Endothelial cell of hepatic sinusoid (primary cell): Measurements from ENCODE around the gene SLC25A10.

Experiments
- in situ Hi-C: cut with HindIII; loops from 2 replicates; pipeline ENCODE4 v1.10.0; 2017; ENCODE audit warnings: low sequenced_read_pairs

The SLC25A10 gene

DNA sequence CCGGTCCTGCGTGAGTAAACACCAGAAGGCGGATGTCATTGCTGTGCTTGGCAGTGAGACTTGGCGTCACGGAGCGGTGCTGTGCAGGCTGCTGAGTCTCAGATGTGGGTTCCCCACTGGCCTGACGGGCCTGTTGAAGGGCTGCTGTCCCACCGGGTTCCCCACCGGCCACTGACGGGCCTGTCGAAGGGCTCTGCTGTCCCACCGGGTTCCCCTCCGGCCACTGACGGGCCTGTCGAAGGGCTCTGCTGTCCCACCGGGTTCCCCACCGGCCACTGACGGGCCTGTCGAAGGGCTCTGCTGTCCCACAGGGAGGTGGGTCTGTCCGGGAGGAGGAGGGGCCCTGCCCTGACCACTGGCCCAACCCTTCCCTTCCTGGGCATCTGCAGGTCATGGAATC, 25.5 kb upstream of the SLC25A10 start:
- in situ Hi-C loops: loop anchor here (5.0 kb wide), 1 partner anchor 109 kb away; no protein-coding TSS in a partner anchor

DNA sequence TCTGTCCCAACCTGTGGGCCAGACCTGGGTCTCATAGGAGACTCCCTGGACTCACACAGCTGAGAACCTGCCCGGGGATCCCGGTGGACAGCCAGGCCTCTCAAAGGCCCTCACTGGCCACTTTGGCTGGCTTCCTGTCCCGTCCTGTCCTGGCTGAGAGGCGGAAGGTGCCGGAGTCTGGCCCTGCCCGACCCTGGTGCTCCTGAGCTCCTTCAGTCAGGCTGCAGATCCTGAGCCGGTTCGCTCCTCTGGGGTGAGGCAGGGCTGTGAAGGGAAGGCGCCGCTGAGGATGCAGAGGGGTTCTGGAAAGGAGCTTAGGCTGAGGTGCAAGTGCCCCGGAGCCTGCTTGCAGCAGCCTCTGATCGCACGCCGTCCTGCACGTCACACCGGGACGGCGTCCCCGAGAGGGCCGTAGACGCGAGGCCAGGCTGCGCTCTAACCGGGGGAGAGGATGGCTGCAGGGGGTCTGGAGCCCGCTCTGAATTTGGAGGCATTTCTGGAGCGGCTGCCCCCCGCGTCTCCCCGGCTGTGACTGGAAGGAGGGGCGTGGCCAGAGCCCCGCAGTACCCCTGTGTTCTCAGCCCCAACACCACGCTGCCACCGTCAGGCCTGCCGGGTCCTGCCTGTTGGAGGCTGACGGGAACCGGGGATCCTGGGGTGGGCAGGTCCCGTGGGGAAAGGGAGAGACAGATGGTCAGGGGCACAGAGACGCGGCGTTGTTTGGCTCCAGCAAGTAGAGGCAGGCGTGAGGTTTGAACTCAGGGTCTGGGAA, 24.1 kb upstream of the SLC25A10 start:
- in situ Hi-C loops: loop anchor here (5.0 kb wide), 1 partner anchor 111 kb away; no protein-coding TSS in a partner anchor

DNA sequence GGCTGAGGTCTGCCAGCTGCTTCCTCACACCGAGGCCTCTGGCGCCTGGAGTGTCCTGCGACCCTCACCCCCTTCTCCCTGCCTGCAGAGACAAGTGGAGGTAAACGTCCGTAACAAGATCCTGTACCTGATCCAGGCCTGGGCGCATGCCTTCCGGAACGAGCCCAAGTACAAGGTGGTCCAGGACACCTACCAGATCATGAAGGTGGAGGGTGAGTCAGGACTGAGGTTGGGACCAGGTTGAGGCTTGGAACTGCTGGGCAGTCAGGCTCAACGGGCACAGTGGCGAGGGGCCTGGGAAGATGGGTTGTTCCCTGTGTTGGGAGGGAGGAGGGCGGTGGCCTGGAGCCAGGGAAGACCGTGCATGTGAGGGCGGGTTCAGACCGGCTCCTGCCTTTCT, 23.5 kb upstream of the SLC25A10 start:
- in situ Hi-C loops: loop anchor here (5.0 kb wide), 1 partner anchor 111 kb away; no protein-coding TSS in a partner anchor

DNA sequence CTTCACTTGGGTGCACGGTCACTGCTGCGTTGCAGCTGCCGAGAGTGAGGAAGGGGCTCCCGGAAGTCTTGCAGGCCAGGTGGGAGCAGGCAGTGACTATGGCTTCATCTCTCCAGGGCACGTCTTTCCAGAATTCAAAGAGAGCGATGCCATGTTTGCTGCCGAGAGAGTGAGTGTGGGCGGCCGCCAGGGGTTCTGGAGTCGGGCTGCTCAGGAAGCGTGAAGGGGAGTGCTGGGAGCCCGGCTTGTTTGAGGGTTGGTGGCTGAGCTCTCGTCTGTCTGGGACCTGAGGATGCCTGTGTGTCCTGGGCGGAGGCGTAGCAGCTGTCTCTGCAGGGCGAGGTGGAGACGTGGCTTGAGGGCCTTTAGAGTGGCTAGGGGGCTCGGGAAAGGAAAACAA, 22.0 kb upstream of the SLC25A10 start:
- in situ Hi-C loops: no loop called here

DNA sequence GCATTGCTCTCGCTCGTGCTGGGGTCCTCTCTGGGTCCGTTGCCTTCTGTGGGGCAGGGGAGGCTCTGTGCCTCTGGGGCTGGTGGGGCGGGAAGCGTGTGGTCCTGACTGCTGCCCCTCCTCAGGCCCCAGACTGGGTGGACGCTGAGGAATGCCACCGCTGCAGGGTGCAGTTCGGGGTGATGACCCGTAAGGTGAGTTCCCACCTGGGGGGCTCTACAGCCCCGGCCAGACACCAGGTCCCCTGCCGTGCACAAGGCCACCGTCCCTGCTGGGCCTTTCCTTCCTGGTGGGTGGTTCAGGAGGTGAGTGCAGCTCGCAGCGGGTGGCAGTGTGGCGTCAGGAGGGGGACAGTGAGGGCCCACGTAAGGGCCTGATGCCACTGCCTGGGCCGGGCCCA, 21.5 kb upstream of the SLC25A10 start:
- in situ Hi-C loops: no loop called here

DNA sequence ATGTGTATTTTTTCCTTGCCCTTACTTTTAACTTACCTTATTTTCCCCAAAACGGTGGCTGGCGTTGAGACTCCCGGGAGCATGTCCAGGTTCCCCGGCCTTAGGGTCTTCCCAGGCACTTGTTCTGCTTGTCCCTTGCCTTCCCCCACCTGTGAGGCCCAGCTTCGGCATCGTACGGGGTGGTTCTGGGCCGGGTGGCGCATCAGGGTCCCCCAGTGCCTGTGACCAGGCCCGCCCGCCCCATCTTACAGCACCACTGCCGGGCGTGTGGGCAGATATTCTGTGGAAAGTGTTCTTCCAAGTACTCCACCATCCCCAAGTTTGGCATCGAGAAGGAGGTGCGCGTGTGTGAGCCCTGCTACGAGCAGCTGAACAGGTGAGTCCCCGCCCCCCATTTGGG, 20.9 kb upstream of the SLC25A10 start:
- in situ Hi-C loops: no loop called here

DNA sequence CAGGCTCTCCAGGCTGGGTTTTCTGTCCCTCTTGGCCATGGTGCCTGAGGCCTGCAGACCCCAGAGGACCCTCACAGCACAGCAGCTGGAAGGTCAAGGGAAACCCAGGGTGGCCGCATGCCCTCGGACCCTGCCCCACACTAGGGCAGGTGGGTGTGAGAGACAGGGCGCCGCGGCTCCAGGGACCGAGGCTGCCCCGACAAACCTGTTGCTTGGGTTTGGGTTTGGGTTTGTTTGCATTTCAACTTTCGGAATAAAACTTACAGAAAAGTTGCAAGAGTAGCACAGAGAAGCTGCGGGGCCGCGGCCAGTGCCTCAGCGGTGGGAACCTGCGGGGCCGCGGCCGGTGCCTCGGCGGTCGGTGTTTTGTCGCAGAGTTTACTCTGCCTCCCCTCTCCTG, 20.5 kb upstream of the SLC25A10 start:
- in situ Hi-C loops: no loop called here

DNA sequence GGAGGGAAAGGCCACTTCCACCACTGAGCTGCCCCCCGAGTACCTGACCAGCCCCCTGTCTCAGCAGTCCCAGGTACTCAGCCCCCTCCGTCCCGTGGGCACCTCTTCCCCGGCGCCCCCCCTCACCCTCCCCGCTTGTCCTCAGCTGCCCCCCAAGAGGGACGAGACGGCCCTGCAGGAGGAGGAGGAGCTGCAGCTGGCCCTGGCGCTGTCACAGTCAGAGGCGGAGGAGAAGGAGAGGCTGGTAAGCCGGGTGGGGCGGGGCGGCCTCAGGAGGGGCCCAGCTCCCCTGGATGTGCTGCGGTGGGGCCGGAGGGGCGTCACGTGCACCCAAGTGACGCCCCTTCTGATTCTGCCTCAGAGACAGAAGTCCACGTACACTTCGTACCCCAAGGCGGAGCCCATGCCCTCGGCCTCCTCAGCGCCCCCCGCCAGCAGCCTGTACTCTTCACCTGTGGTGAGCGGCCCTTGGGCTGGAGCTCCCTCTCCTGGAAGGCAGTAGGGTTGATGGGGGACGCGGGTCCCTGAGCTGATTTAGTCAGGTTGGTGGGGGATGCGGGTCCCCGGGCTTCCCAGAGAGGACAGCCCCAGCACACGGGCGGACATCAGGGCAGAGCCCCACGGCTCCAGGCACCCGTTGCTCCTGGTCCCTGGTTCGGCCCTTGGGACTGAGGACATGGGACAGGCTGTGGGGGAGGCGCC, 18.4 kb upstream of the SLC25A10 start:
- in situ Hi-C loops: no loop called here

DNA sequence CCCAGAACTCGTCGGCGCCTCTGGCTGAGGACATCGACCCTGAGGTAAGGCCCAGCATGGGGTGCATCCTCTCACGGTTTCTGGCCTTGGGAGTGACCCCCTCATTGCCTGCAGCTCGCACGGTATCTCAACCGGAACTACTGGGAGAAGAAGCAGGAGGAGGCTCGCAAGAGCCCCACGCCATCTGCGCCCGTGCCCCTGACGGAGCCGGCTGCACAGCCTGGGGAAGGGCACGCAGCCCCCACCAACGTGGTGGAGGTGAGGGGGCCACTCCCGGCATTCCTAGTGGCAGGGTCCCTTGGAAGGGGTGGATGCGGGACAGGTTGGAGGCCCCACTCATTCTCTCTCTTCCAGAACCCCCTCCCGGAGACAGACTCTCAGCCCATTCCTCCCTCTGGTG, 17.3 kb upstream of the SLC25A10 start:
- in situ Hi-C loops: no loop called here

DNA sequence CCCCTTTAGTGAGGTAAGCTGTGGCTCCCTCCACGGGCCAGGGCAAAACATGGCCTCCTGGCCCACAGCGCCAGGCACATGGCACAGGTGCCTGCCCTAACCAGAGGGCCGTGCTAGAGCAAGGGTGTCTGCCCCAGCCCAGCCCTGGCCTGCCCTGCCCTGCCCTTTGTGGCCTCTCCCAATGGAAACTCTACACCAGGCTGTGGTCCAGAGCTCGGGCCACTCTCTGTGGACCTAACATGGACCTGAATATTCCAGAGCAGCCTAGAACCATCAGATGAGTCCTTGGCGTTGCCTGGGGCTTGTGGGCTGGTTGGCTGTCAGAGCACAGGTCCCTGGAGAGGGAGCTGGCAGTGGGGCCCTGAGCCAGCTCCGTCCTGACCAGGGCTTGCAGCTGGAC, 16.9 kb upstream of the SLC25A10 start:
- in situ Hi-C loops: no loop called here

DNA sequence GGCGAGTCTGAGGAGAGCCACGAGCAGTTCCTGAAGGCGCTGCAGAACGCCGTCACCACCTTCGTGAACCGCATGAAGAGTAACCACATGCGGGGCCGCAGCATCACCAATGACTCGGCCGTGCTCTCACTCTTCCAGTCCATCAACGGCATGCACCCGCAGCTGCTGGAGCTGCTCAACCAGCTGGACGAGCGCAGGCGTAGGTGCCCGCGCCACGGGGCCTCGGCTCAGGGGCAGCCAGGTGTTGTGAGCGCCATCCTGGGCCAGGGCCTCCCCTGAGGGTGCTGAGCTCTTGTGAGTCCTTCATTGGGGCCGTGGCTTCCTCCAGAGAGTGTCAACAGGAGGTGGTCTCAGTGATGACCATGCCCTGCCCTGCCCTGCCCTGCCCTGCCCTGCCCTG, 16.3 kb upstream of the SLC25A10 start:
- in situ Hi-C loops: no loop called here

DNA sequence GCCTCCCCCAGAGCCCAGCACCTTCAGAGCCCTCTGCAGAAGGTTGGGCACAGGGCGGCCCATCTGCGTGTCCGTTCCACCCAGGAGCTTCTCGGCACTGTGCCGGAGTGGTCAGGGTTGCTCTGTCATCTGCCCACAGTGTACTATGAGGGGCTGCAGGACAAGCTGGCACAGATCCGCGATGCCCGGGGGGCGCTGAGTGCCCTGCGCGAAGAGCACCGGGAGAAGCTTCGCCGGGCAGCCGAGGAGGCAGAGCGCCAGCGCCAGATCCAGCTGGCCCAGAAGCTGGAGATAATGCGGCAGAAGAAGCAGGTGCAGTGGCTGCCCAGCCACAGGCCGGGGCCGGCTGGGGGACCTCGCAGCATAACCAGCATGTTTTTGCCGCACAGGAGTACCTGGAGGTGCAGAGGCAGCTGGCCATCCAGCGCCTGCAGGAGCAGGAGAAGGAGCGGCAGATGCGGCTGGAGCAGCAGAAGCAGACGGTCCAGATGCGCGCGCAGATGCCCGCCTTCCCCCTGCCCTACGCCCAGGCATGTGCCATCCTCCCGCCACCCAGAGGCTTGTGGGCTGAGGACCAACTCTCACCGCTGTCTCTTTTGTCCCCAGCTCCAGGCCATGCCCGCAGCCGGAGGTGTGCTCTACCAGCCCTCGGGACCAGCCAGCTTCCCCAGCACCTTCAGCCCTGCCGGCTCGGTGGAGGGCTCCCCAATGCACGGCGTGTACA, 15.7 kb upstream of the SLC25A10 start:
- in situ Hi-C loops: no loop called here

DNA sequence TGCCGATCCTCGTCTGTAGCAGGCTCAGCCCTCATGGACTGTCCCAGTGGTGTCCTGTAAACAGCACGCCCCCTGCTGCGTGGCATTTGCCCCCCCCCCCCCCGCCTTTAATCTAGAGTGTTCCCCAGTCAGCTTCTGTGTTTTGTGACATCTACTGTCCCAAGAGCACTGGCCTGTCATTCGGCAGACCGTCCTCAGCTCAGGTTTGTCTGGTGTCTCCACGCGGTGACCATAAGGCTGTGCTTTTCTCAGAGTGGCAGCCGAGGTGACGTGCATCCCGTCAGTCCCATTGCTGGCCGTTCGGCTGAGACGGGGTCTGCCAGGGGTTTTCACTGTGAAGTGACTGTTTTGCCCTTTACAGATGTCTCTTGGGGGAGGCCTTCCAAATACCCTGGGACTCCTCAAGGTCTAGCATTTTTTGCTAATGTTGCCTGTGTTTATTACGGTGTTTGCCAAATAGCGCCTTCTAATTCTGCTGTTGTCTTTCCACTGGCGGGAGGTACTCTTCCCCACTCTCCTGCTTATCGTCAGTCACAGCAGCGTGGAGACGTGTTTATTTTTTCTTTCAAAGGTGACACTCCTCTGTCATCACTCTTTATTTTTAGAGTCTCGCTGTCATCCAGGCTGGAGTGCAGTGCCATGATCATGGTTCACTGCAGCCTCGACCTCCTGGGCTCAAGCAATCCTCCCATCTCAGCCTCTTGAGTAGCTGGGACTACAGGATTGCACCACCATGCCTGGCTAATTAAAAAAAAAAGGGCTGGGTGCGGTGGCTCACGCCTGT, 14.6 kb upstream of the SLC25A10 start:
- in situ Hi-C loops: no loop called here

DNA sequence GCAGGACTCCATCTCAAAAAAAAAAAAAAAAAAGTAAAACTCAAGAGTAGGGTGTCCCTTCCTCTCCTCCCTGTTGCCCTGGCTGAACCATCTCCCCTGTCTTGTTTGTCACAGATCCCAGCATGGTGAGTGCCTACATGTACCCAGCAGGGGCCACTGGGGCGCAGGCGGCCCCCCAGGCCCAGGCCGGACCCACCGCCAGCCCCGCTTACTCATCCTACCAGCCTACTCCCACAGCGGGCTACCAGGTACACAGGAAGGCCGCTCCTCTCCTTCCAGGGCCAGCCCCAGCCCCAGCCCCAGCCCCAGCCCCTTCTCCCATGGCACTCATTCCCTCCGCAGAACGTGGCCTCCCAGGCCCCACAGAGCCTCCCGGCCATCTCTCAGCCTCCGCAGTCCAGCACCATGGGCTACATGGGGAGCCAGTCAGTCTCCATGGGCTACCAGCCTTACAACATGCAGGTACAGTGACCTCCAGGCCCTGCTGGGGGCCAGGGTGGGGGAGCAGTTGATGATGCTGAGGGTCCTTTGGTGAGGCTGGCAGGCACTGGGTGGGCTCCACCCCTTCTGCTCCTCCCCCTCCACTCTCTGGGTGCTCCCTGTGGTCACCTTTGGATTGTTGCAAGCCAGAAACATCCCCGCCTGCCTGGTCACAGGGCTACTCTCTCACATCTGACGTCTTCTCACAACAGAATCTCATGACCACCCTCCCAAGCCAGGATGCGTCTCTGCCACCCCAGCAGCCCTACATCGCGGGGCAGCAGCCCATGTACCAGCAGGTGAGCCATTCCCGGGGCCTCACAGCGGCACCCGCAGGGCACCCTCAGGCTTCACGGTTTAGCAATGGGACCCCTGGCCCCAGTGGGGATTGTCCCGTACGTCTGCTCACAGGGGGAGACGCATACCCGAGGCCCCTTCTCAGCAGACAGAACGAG, 11.5 kb upstream of the SLC25A10 start:
- in situ Hi-C loops: no loop called here

DNA sequence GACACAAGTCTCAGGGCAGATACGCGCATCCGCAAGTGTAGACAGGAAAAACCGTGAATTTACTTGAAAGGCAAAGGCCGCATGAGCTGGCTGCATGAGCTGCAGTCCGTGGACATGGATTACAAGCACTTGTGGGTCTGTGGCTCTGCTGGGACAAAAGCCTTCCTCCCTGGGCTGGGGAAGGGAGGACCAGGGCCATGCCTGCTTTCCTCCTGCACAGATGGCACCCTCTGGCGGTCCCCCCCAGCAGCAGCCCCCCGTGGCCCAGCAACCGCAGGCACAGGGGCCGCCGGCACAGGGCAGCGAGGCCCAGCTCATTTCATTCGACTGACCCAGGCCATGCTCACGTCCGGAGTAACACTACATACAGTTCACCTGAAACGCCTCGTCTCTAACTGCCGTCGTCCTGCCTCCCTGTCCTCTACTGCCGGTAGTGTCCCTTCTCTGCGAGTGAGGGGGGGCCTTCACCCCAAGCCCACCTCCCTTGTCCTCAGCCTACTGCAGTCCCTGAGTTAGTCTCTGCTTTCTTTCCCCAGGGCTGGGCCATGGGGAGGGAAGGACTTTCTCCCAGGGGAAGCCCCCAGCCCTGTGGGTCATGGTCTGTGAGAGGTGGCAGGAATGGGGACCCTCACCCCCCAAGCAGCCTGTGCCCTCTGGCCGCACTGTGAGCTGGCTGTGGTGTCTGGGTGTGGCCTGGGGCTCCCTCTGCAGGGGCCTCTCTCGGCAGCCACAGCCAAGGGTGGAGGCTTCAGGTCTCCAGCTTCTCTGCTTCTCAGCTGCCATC, 10.6 kb upstream of the SLC25A10 start:
- in situ Hi-C loops: no loop called here

DNA sequence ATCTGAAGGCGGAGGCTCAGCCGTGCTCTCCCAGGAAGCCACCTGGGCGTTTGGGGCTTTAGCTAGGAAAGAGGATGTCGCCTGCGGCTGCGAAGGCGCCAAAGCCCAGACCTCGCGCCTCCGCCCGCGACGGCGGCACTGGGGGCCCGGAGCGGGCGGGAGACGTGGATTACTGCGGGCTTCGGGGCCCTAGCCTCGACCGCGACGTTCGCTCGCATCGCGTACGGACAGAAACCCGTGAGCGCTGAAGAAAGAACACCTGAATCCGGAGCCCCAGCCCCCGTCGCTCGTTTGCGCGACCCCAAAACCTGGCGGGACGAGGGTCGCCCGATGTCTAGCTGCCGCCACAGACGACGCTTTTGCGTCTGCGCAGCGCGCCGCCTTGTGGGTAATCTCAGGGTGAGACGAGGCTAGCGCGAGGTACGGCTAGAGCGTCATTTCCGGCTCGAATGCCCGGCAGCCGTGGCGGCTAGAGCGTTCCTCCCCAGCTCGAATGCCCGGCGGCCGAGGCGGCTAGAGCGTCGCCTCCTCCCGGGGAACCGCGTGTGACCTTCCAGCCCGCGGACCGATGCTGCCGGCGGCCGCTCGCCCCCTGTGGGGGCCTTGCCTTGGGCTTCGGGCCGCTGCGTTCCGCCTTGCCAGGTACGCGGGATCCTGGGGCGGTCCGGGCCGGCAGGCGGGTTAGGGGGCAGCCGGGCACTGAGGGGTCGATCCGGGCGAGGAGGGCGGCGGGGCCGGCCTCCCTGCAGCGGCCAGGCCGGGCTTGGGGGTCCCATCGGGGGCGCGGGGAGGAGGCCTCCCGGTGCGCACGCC, 8.9 kb upstream of the SLC25A10 start, which contains the start of gene MRPL12:
MRPL12 (plus strand) TSS at position 434 of the 813 bp plus-strand sequence; CDS start at position 569, 135 bp downstream.
- in situ Hi-C loops: no loop called here

DNA sequence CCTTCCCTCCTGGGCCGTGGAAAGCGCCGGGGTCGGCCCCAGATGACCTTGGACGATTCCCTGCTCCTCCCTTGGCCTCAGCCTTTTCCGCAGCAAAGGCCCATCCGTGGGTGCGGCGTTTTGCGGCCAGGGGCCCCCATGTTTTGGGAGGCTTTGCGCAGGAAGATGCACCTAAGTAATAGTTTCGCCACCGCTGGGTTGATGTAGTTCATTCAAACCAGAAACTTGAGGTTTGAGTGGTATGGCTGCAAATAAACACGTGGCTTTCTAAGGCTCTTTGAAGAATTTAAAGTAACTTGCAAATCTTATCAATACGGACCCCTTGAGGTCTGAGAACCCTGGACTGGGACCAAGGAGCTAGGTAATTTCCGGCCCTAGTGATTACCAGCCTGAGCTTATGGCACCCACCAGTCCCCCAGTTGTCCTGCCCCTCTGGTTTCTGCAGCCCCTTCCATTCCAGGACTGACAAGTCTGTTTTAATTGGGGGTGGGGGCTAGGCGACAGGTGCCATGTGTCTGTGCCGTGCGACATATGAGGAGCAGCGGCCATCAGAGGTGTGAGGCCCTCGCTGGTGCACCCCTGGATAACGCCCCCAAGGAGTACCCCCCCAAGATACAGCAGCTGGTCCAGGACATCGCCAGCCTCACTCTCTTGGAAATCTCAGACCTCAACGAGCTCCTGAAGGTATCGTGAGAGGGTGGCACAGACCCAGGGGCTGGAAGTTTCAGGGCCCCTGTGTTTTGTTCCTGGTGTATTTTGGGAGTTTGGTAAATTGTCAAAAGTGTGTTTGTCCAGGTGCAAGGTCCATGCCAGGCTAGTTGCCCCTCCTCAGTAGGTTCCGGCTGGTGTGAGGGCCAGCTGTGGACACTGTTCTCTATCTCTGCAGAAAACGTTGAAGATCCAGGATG, 8.1 kb upstream of the SLC25A10 start:
- in situ Hi-C loops: no loop called here
